Measurements from ENCODE around the gene DHDDS. TPM values are rescaled to one million over a fixed set of nuclear protein-coding genes. Genes with fewer than 3 reads are reported as not detected.

The DHDDS gene
- total RNA-seq, 1 donor from 2014 or later: 23.5 TPM

DNA sequence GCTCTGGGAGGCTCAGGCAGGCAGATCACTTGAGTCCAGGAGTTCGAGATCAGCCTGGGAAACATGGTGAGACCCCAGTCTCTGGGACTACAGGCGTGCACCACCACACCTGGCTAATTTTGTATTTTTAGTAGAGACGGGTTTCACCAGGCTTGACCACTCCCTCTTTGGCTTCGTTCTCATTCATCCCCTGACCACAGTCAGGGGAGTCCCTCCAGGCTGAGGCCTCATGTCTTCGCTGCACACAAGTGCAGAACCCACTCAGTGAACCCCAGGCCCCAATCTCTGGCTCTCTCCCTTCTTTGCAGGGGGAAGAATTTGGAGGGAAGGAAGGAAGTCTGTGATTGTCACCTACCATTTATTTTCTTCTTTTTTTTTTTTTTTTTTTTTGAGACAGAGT is 88.2 kb downstream of the DHDDS start:
- H3K4me1 ChIP-seq (ENCODE audit: control insufficient read depth in 3 of 3, insufficient read depth in 3 of 3, low read length in 3 of 3): no peaks in the 10 kb centered on the region

More for the DNA sequence above, 88.2 kb downstream of the DHDDS start:
- Histone ChIP-seq H3K27ac (ENCODE audit: low read depth, low read length) (no peak overlapping the region), H3K27me3 (ENCODE audit: control insufficient read depth in 3 of 3, insufficient read depth in 3 of 3, low read length in 3 of 3) (peaks cover 0 to 11% (median 7%) of the 10 kb centered on the region in 3 donors), H3K4me3 (ENCODE audit: low read length in 3 of 3) (no peak overlapping the region), H3K36me3 (ENCODE audit: control insufficient read depth in 3 of 3, insufficient read depth in 3 of 3, low read length in 3 of 3) (no peaks in the 10 kb centered on the region), H3K9me3 (ENCODE audit: control insufficient read depth in 3 of 3, low read length in 3 of 3) (no peaks in the 10 kb centered on the region), H3K9ac (ENCODE audit: low read depth in 1 of 3, low read length in 3 of 3) (no peak overlapping the region)

Other genes starting within 250 kb of the DHDDS start
- not detected for gene CATSPER4, start 241.7 kb upstream of the DHDDS start, total RNA-seq
- gene CEP85, start 198.1 kb upstream of the DHDDS start, total RNA-seq: 25.1 TPM
- 4.2 TPM for gene SH3BGRL3, start 152.2 kb upstream of the DHDDS start, total RNA-seq
- 2.1 TPM for gene UBXN11, start 125.7 kb upstream of the DHDDS start, total RNA-seq
- not detected for gene CD52, start 114.4 kb upstream of the DHDDS start, total RNA-seq
- not detected for gene CRYBG2, start 78.2 kb upstream of the DHDDS start, total RNA-seq
- not detected for gene ZNF683, start 59.6 kb upstream of the DHDDS start, total RNA-seq
- not detected for gene LIN28A, start 21.5 kb upstream of the DHDDS start, total RNA-seq
- 362 TPM for gene HMGN2, start 40.1 kb downstream of the DHDDS start, total RNA-seq
- 8.9 TPM for gene RPS6KA1, start 97.4 kb downstream of the DHDDS start, total RNA-seq

Measured in skeletal muscle tissue (tissue), 4 donors.